Activated CD4-positive, alpha-beta T cell treated with anti-CD3 and anti-CD28 coated beads, Interleukin-2, amount 50 U/mL, for 48 hours (primary cell): ENCODE data around the gene ZXDB.
"Not testable (repeated sequence)": the region's sequence is repeated elsewhere in the genome, so short reads cannot be mapped to it uniquely, and the experiment has no call there.

Experiments used
- DNase-seq, 2 experiments: peaks; one replicate each; pipeline ENCODE4 v3.0.0-alpha.2; 2020

Gene ZXDB

GRCh38 chrX:57591284-57592159 is at the start of gene ZXDB:
Gene ZXDB, plus strand, starts transcription at chrX:57592011. Its CDS starts 38 bp downstream, at chrX:57592049.
- peak in 1 of 2 experiments; percentile 4 for DNase-seq

GRCh38 chrX:57565198-57565597 is 26.6 kb upstream of the ZXDB start:
- DNase-seq, result no peak

GRCh38 chrX:57573754-57574153 is 18.1 kb upstream of the ZXDB start:
- DNase-seq, result peak in 1 of 2 experiments; percentile 12

- DNase-seq, result not testable (repeated sequence)
These were observed 8.9 kb upstream of the ZXDB start for GRCh38 chrX:57582948-57583347.

GRCh38 chrX:57583477-57583876 is 8.3 kb upstream of the ZXDB start:
- DNase-seq, result no peak

GRCh38 chrX:57586360-57586759 is 5.5 kb upstream of the ZXDB start:
- DNase-seq, result no peak

GRCh38 chrX:57587062-57587461 is 4.7 kb upstream of the ZXDB start:
- no peak for DNase-seq

GRCh38 chrX:57587607-57588006 is 4.2 kb upstream of the ZXDB start:
- DNase-seq, result no peak

GRCh38 chrX:57592160-57592893 is 516 bp downstream of the ZXDB start:
- DNase-seq, result peak; percentile 16 to 26

GRCh38 chrX:57592894-57593215 is 1.0 kb downstream of the ZXDB start:
- peak; percentile 19 to 27 for DNase-seq

- DNase-seq, result no peak
These were observed 3.6 kb downstream of the ZXDB start for GRCh38 chrX:57595381-57595811.

GRCh38 chrX:57596109-57596508 is 4.3 kb downstream of the ZXDB start:
- no peak for DNase-seq

- no peak for DNase-seq
These were observed 4.7 kb downstream of the ZXDB start for GRCh38 chrX:57596516-57596915.

GRCh38 chrX:57607295-57608187 is 15.7 kb downstream of the ZXDB start:
- no peak for DNase-seq

GRCh38 chrX:57613351-57613750 is 21.5 kb downstream of the ZXDB start:
- not testable (repeated sequence) for DNase-seq

GRCh38 chrX:57629438-57629837 is 37.6 kb downstream of the ZXDB start:
- not testable (repeated sequence) for DNase-seq

- no peak for DNase-seq
These were observed 48.8 kb downstream of the ZXDB start for GRCh38 chrX:57640674-57641016.

GRCh38 chrX:57641338-57641737 is 49.5 kb downstream of the ZXDB start:
- DNase-seq, result no peak

- no peak for DNase-seq
These were observed 51.9 kb downstream of the ZXDB start for GRCh38 chrX:57643698-57644097.

GRCh38 chrX:57647020-57647419 is 55.2 kb downstream of the ZXDB start:
- no peak for DNase-seq
